GM12801 (cell line): ENCODE measurements around the gene ZNF385D.

Source experiments
- TF ChIP-seq, protein P1 (sequence below): IDR thresholded peaks from one replicate; pipeline ENCODE4 v1.5.1; 2011; ENCODE audit warnings: control low read depth; ENCODE audit not compliant: insufficient read length; ENCODE audit errors: extremely low read depth

ZNF385D gene

DNA sequence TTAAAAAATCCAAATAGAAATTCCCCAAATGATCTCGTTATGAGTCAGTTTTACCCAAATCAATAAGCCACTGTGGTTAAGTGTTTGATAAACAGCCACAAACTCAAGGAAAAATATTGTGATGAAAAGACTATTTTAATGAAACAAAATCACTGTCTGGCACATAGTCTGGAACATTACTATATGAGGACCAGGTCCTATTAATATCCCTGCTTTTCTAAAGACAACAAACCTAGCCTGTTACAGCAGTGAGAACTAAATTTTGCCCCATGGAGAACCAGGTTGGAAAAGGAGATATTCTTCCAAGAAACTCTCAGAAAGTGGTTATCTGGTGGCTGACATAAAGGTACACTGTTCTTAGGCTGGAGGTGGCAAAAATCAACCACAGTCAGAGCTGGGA is 27.7 kb upstream of the ZNF385D start:
- TF ChIP-seq, protein P1, sequence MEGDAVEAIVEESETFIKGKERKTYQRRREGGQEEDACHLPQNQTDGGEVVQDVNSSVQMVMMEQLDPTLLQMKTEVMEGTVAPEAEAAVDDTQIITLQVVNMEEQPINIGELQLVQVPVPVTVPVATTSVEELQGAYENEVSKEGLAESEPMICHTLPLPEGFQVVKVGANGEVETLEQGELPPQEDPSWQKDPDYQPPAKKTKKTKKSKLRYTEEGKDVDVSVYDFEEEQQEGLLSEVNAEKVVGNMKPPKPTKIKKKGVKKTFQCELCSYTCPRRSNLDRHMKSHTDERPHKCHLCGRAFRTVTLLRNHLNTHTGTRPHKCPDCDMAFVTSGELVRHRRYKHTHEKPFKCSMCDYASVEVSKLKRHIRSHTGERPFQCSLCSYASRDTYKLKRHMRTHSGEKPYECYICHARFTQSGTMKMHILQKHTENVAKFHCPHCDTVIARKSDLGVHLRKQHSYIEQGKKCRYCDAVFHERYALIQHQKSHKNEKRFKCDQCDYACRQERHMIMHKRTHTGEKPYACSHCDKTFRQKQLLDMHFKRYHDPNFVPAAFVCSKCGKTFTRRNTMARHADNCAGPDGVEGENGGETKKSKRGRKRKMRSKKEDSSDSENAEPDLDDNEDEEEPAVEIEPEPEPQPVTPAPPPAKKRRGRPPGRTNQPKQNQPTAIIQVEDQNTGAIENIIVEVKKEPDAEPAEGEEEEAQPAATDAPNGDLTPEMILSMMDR = no peak

DNA sequence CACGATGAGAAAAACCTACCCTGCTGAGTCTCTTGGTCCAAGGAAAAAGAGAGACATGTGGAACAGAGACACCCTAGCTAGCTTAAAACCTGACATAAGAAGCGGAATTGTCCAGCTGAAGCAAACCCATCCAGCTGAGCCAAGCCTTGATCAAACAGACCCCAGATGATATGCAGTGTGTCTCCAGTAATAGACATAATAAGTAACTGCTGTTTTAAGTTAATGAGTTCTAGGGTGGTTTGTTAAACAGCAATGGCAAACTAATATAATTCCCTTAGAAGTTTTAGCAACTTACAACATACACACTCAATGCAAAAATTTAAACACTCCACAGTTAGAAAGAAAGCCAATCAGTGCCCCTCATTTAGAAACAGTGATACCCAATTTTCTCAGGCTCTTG is 26.8 kb upstream of the ZNF385D start:
- TF ChIP-seq, protein P1 = no peak

DNA sequence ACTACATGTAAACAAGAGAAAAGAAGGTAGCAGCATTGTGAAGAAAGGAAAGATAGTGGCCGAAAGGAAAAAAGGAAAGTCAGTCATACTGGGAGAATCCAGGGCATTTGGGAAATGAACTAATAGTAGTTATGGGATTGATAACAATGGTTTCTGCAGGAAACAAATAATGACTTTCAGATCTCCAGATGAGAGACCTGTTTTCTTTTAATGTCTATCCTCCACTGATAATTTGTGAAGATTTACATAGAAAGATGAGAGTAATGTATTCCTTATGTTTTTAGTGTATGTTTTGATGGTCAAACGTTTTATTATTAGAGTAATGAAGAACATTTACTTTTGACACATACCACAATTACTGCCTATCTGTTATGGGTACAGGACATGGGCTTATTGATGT is 15.0 kb upstream of the ZNF385D start:
- TF ChIP-seq, protein P1 = no peak

DNA sequence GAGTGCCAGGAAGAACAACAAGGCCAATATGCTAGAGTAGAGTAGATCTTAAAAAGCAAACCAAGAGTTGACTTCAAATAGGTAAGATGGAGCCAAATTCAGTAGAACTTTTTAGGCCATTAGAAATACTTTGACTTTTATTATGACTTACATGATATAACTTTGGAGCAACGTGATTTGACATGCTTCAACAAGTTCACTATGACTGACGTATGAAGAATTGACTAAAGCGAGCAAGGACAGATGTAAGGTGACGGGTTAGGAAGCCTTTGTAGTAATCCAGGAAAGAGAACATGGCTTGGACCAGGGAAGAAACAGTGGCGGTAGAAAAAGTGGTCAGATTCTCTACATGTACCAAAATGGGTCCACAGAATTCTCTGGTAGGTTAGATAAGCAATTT is 4.9 kb upstream of the ZNF385D start:
- TF ChIP-seq, protein P1 = no peak

DNA sequence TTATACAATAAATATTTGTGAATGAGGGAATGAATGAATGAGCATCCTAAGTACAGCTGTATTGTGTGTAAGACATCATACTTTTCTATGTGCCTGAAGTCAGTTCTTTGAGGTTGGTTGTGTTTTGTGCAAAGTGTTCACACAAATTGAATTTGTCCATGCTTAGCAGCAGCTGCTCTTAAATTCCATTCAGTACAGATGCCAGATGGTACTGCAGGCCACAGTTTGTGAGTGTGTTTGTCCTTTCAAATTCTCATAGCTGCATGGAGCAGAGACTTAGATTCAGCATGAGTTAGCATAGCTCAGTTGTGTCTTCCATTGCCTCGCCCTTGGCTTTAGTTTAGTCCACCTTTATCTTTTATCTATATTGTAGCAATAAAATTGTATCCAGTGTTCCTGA is 3.8 kb upstream of the ZNF385D start:
- TF ChIP-seq, protein P1 = no peak

DNA sequence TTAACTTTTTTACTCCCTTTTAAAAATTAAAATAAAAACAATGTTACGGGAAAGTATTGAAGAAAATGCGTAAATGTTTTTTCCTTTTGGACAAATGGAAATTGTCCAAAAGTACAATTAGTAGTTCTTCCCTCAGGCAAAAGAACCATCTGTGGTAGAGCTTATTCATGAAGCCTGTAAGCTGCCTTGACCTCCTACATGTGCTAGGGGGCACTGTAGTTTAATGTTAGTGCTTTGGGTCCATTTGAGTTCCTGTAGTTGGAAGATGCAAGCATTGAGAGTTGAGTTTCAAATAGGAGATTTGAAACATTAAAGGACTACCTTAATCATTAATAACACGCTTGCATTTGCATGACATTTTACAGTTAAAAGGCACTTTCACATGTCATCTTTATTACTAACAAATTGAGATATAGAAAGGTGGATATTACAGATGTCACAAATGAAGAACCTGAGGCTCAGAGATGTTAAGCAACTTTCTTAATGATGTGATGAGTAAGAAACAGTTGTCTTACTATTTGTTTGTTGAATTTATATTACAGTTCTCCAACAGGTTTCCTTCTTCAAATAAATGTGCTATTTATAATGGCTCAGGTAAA is 1.8 kb upstream of the ZNF385D start:
- TF ChIP-seq, protein P1 = no peak

DNA sequence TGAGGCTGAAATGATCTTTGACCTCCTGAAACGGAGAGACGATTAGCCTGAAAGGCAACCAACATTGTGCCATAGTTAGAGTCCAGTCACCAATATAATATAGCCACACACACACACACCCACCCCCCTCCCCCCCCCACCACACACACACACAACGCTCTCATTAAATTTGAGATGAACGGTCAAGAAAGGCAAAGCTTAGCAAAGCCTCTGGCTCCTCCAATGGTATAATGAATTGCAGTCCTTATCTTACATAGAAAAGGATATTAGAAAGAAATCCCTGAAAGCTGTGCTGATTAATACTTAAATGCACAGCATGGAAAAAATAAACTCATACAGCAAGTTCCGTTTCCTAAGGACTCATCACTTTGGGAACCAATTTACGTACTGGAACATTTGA is 876 bp upstream of the ZNF385D start:
- TF ChIP-seq, protein P1 = no peak
